NCI-H2171 (cell line): ENCODE data around the gene KXD1.

ENCODE experiments used
- DNase-seq: peaks from one replicate; lab custom pipeline; 2025; lab: John Stamatoyannopoulos, UW

Gene KXD1

GRCh38 chr19:18603255-18603957 is 45.7 kb downstream of the KXD1 start:
- no peak for DNase-seq

- DNase-seq: no peak
Measured at GRCh38 chr19:18603958-18604819, 46.5 kb downstream of the KXD1 start.

GRCh38 chr19:18604820-18605159 is 47.1 kb downstream of the KXD1 start:
- no peak for DNase-seq

GRCh38 chr19:18605196-18605545 is 47.5 kb downstream of the KXD1 start:
- DNase-seq: no peak

- DNase-seq: no peak
Measured at GRCh38 chr19:18605546-18606280, 48.0 kb downstream of the KXD1 start.

GRCh38 chr19:18606281-18607225 is 48.9 kb downstream of the KXD1 start, which contains the start of gene CRLF1:
Gene CRLF1, minus strand, starts transcription at chr19:18606799. Its CDS starts 143 bp downstream, at chr19:18606656.
- no peak for DNase-seq

- no peak for DNase-seq
Measured at GRCh38 chr19:18607226-18608101, 49.8 kb downstream of the KXD1 start.

GRCh38 chr19:18608102-18608804 is 50.6 kb downstream of the KXD1 start:
- no peak for DNase-seq

- no peak for DNase-seq
Measured at GRCh38 chr19:18608805-18609716, 51.4 kb downstream of the KXD1 start.

- DNase-seq: no peak
Measured at GRCh38 chr19:18609717-18610051, 52.0 kb downstream of the KXD1 start.

GRCh38 chr19:18610245-18610555 is 52.5 kb downstream of the KXD1 start:
- DNase-seq: no peak

GRCh38 chr19:18610556-18611326 is 53.1 kb downstream of the KXD1 start:
- DNase-seq: no peak

- DNase-seq: no peak
Measured at GRCh38 chr19:18611327-18612050, 53.8 kb downstream of the KXD1 start.

- DNase-seq: no peak
Measured at GRCh38 chr19:18612051-18612771, 54.5 kb downstream of the KXD1 start.

GRCh38 chr19:18612772-18613588 is 55.3 kb downstream of the KXD1 start, which contains the start of gene TMEM59L:
Gene TMEM59L, plus strand, starts transcription at chr19:18612870. Its CDS starts 89 bp downstream, at chr19:18612959.
- DNase-seq: no peak
